Stimulated activated CD4-positive, alpha-beta T cell treated with anti-CD3 and anti-CD28 coated beads, Interleukin-4, amount 100 ng/mL, for 1 hour (primary cell): ENCODE results near the gene ZNF443.
A peak's percentile ranks its signal among the peaks of the same experiment; 100 is the strongest.
"Not testable (repeated sequence)": the region's sequence is repeated elsewhere in the genome, so short reads cannot be mapped to it uniquely, and the experiment has no call there.

Experiments used
- DNase-seq: peaks from one replicate; pipeline ENCODE4 v3.0.0-alpha.2; 2020

The ZNF443 gene

DNA sequence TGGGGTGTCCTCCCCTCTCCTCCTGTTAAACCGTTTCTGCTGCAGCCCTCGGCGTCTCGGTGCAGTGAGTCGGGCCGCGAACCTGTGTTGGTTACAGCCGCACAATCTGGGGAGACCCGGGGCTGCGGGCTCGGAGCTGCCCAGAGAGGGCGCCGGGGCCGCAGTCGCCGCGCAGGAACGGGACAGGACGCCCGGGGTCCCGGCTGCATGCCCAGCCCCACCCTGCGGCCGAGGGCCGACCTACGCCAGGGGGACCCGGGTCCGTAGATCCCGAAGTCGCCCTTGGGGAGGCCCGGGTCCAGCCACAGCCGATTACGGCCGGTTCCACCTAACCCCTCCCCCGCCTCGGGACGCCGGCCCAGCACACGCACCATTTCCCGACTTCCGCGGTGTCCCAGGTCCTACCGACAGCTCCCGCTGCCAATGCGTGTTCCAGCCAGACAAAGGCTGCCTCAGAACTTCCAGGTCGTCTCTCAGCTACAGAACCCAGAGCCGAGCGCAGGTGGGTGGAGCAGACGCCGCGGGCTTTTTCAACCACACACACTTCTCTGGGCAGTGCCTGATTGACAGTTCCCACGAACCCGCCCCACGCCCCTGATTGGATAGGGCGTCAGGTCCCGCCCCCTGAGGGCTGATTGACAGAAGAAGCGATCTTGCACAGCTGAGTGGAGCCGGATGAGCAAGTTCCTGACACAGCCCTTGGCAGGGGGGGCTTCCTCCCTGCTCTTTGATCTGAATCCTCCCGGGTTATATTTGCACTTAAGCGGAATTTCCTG lies at the start of gene ZNF443:
Gene ZNF443, minus strand, starts transcription at position 481 of the 776 bp plus-strand sequence. Its CDS starts 107 bp downstream, at position 374.
- DNase-seq = peak; percentile 99

DNA sequence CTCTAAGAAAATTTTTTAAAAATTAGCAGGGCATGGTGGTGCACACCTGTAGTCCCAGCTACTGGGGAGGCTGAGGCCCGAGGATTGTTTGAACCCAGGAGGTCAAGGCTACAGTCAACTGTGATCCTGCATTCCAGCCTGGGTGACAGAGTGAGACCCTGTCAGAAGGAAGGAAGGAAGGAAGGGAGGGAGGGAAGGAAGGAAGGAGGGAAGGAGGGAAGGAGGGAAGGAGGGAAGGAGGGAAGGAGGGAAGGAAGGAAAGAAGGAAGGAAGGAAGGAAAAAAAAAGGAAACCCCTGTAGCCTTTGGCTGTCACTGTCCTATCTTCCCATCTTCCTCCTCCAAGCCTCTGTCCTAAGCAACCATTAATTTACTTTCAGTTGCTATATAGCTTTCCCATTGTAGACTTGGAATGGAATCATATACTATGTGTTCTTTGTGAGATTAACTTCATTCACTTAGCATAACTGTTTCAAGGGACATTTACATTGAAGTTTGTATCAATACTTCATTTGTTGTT lies 45.5 kb upstream of the ZNF443 start:
- DNase-seq = not testable (repeated sequence)

DNA sequence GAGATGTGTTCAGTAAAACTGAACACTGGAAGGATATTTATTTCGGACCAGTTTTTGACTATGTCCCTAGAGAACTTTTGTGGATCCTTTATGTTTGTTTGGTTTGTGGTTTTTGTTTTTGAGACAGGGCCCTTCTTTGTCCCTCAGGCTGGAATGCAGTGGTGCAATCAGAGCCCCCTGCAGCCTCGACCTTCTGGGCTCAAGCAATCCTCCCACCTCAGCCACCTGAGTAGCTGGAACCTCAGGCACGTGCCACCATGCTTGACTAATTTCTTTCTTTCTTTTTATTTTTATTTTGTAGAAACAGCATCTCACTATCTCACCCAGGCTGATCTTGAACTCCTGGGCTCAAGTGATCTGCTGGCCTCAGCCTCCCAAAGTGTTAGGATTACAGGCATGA lies 44.8 kb upstream of the ZNF443 start:
- no peak for DNase-seq

DNA sequence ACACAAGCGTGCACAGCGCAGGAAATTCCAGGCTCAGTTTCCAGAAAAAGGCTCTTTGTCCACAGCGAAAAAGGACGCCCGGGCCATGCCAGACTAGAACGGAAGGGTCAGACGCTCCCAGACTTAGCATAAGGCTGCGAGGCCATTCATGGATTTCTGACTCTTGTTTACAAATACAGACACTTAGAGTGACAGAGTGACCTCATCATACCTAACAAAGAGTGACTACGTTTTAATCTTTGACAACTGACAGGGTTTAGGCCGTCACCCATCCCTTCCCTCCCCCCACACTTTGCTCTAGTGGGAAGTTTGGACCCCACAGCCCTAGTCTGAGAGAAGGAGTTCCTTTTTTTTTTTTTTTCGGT lies 44.2 kb upstream of the ZNF443 start:
- DNase-seq = no peak

DNA sequence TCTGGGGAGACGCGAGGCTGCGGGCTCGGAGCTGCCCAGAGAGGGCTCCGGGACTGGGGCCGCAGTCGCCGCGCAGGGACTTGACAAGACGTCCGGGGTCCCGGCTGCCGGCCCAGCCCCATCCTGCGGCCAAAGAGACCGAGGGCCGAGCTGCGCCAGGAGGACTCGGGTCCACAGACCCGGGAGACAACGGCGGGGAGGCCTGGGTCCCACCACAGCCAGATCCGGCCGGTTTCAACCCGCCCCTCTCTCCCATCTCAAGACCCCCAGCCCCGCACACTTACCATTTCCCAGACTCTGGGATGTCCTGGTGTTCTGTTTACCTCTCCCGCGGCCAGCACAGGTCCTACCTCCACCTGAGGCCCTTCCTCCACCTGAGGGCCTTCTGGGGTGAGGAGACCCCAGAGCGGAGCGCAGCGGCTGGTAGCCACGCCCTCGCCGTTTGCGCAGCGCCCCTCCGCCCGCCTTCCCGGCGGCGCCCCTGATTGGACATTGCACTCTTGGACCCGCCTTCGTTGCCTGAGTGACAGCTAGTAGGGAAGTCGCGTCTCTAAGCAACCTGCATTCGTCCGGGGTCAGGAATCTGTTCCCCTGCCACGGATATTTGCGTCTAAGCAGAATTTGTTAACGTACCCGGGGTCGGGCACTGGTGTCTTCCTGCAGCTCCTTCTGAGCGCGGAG lies 43.7 kb upstream of the ZNF443 start, which contains the start of gene ZNF709:
Gene ZNF709, minus strand, starts transcription at position 446 of the 681 bp plus-strand sequence. Its CDS starts 159 bp downstream, at position 287.
- peak; percentile 88 for DNase-seq

DNA sequence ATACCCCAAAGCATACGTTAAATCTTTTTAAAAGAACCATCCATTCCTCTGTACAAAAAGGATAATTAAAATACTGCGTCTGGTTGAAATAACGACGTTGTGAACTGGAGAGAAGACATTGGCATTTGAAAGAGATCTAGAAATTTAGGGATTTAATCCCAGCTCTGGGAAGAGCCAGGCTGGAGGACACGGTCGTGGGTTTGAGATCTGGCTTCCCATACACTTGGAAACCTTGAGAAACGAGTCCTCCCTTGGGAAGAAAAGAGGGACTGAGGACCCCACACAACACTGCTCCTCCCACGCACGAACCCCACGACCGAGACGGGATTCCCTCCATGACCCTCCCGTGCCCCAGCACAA lies 43.2 kb upstream of the ZNF443 start:
- no peak for DNase-seq

DNA sequence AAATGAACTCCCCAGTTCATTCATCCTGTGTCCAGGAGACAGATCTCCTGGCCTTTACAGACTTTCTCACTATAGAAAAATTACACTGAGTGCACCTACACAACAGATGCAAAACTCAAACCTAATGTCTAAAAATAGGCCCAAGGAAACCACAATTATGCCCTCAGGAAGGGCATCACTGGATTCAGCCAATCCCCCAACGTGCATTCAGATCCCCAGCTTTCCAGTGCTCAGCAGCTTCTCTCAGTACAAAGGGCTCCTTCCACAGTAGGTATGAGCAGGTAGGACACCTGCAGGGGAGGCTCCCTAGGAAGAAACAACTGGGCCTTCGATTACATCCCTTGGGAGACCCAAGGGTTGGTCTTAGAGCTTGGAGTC lies 41.7 kb upstream of the ZNF443 start:
- DNase-seq = no peak

DNA sequence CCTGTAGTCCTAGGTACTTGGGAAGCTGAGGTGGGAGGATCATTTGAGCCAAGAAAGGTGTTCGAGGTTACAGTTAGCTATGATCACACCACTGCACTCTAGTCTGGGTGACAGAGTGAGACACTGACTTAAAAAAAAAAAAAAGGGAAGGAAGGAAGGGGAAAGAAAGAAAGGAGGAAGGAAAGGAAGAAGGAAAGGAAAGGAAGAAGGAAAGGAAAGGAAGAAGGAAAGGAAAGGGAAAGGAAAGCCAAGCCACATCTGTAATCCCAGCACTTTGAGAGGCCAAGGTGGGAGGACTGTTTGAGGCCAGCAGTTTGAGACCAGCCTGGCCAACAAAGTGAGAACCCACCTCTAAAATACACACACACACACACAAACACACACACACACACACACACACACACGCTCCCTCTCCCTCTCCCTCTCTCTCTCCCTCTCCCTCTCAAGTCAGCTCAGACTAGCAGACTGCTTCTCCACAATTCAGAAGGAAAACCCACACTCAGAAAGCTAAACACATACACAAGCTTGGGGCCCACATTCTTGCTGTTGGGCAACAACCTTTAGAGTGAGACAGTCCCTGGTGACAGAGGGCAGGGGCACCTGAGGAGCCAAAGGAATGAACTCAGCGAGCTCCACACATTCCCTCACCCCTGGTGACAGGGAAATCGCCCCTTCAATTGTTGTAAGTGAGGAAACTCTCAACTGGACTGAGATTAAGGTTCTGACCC lies 41.1 kb upstream of the ZNF443 start:
- no peak for DNase-seq

DNA sequence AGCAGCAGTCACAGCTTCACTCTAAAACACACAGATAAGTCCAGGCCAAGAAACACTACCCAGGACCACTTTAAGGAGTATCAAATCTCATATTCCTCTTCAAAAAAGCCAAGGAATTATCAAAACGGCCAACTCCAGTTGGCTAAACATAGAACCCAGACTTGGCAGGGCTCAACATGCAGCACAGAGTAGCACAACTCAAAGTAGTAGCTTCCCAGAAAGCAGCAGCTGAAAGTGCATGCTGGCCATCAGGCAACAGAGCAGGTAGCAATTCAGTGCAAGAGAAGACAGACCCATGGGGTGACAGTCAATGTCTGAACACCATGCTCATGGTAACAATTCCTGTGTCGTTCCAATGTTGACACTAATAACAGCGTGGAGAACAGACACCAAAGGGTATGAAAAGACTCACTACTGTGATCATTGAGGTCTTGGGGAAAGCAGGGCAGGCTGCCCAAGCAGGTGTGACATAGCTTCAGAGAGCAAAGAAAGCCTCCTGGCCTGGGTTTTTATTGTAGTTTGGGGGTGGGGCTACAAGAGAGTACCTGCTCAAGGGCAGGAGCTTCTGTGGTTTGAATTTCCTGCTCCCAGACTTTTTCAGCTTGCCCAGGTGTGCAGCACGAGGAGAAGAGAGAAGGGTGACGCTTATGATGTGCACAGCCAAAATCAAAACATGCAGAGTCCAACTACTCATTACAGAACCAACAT lies 37.6 kb upstream of the ZNF443 start:
- no peak for DNase-seq

DNA sequence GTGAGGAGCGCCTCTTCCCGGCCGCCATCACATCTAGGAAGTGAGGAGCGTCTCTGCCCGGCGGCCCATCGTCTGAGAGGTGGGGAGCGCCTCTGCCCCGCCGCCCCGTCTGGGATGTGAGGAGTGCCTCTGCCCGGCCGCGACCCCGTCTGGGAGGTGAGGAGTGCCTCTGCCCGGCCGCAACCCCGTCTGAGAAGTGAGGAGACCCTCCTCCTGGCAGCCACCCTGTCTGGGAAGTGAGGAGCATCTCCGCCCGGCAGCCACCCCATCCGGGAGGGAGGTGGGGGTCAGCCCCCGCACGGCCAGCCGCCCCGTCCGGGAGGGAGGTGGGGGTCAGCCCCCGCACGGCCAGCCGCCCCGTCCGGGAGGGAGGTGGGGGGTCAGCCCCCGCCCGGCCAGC lies 26.8 kb upstream of the ZNF443 start:
- DNase-seq = not testable (repeated sequence)

DNA sequence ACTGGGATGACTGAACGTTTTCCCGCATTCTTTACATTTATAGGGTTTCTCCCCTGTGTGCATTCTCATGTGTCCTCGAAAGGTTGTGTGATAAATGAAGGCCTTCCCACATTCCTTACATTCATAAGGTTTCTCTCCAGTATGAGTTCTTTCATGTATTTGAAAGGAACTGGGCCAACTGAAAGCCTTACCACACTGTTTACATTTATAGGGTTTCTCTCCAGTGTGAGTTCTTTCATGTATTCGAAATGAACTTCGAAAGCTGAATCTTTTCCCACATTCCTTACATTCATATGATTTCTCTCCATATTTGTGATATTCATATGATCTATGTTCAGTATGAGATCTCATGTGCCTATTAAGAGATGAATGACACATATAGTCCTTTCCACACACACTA lies 24.4 kb upstream of the ZNF443 start:
- DNase-seq = no peak

DNA sequence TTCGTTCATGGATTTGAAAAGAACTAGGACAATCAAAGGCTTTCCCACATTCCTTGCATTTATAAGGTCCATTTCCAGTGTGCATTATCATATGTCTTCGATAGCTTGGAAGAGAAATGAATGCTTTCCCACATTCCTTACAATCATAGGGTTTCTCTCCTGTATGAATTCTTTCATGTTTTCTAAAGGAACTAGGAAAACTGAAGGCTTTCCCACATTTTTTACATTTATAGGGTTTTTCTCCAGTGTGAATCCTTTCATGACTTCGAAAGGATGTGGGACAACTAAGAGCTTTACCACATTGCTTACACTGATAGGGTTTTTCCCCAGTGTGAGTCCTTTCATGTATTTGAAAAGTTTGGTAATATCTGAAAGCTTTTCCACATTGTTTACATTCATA lies 23.9 kb upstream of the ZNF443 start:
- no peak for DNase-seq

DNA sequence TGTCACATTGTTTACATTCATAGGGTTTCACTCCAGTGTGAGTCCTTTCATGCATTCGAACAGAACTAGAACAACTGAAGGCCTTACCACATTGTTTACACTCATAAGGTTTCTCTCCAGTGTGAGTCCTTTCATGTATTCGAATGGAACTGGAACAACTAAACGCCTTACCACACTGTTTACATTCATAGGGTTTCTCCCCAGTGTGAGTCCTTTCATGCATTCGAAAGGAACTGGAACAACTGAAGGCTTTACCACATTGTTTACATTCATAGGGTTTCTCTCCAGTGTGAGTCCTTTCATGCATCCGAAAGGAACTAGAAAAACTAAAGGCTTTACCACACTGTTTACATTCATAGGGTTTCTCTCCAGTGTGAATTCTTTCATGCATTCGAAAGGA lies 23.3 kb upstream of the ZNF443 start:
- not testable (repeated sequence) for DNase-seq

DNA sequence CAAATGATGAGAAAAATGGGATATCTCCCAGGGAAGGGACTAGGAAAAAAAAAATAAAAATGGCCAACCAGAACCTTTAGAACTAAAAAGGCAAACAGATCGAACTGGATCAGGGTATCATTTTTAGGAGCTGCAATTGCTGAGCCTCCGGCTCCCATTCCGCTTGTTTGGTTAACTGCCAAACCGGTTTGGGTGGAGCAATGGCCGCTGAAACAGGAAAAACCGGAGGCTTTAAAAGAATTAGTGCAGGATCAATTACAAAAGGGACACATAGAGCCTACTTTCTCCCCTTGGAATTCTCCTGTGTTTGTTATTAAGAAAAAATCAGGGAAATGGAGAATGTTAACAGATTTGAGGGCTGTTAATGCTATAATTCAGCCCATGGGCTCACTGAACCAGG lies 12.7 kb upstream of the ZNF443 start:
- no peak for DNase-seq

DNA sequence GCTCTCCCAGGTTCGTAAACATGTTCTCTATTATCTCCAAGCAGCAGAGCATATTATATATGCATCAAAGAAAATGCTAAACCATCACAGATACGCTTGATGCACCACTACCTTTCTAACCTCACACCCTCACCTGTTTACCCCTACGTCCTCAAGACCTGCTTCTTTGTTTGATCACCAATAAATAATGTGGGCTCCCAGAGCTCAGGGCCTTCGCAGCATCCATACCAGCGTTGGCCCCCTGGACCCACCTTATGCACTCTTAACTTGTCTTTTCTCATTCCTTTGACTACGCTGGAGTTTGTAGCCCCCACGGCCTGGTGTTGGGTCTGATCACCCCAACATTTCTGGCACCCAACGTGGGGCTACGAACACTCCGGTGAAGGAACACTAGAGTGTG lies 10.0 kb upstream of the ZNF443 start:
- DNase-seq = no peak

DNA sequence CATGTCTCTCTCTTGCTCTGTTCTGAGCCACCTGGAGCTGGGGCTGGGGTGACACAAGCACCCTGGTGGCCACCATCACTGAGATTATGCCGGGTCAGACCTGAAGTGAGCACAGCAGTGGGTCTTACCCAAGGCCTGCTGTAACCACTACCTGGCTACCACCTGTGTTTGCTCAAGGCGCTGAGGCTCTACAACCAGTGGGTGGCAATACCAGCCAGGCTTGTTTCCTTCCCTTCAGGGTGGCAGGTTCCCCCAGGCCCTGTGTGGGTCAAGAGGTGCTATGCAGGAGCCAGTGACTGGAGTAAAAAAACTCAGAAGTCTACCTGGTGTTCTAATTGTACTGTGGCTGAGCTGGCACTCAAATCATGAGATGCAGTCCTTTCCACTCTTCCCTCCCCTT lies 8.0 kb upstream of the ZNF443 start:
- no peak for DNase-seq

DNA sequence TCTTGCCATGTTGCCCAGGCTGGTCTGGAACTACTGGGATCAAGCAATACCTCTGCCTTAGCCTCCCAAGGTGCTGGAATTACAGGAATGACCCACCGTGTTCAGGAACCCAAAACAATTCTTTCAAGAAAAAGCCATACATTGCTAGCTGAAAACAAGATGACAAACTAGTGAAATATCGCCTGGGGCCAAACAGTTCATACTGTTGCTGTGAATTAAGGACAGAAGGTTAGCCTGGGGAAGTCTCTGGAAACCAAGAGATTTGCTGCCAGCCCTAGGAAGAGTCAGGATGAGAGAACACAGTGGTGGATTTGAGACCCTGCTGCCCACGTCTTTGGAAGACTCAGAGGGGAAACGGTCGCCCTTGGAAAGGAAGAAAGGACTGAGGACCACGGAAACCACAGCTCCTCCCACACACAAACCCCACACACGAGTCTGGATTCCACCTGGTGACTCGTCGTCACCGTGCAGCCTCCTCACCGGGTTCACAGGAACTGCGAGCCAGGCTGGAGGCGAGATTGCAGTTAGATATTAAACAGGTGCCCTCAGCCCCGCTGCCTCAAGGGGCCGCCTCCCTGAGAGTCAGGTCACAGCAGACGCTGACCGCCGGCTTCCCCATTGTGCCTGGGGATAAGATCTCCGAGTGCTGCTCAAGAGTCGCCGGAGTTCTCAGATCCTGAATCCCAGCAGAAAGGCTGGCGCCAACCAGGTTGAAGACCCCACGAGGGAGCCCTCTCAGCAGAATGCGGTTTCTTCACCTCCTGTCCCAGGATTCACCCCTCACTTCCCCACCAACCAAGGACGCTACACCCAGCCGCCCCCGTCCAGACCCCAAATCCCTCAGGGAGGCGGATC lies 908 bp downstream of the ZNF443 start:
- DNase-seq = peak; percentile 49

DNA sequence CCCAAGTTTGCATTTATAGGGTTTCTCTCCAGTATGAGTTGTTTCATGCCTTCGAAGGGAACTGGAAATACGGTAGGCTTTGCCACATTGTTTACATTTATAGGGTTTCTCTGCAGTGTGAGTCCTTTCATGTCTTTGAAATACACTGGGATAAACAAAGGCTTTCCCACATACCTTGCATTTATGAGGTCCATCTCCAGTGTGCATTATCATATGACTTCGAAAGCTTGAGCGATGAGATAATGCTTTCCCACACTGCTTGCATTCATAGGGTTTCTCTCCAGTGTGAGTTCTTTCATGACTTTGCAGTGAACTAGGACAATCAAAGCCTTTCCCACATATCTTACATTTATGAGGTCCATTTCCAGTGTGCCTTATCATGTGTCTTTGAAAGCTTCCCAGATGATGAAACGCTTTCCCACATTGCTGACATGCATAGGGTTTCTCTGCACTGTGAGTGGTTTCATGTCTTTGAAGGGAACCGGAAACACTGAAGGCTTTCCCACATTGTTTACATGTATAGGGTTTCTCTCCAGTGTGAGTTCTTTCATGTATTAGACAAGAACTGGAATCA lies 10.0 kb downstream of the ZNF443 start:
- not testable (repeated sequence) for DNase-seq

DNA sequence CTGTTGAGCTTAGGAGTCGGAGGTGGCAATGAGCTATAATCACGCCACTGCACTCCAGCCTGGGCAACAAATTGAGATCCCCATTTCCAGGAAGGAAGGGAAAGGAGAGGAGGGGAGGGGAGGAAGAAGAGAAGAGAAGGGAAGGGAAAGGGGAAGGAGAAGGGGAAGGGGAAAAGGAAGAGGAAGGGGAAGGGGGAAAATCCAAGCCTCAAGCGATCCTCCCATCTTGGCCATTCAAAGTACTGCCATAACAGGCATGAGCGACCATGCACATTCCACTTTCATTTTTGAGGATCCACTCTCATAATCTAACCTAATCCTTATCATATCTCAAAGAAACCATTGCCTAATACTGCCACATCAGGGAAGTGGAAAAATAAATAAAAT lies 14.9 kb downstream of the ZNF443 start:
- DNase-seq = no peak

DNA sequence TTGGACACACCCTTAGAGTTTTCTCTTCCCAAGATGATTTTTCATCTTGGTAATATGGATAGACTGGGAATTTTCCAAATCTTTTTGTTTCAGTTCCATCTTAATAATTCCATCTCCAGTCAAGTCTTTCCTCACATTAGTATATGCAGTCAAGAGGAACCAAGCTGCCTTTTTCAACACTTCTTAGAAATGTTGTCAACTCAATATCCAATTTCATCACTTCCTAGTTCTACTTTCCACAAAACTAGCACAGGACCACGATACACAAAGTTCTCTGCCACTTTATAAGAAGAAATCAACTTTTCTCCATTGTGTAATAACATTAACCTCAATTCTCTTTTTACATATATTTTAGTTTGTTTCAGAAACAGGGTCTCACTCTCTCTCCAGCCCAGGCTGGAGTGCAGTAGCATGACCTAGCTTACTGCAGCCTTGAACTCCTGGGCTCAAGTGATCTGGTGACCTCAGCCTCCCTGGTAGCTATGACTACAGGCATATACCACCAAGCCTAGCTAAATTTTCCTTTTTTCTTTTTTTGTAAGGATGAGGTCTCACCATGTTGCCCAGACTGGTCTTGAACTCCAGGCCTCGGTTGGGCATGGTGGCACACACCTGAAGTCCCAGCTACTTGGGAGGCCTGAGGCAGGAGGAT lies 15.5 kb downstream of the ZNF443 start:
- no peak for DNase-seq

DNA sequence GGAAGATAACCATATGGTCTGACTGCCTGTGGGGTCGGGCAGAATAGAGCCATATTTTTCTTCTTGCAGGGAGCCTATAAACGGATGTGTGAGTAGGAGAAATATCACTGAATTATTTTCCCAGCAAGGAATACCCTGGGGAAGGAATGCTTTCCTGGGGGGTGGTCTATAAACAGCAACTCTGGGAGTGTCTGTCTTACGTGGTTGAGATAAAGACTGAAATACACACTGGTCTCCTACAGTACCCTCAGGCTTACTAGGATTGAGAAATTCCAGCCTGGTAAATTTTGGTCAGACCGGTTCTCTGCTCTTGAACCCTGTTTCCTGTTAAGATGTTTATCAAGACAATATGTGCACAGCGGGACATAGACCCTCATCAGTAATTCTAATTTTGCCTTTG lies 23.5 kb downstream of the ZNF443 start:
- not testable (repeated sequence) for DNase-seq
